ENCODE measurements around the gene GFI1. TPM values are rescaled to one million over a fixed set of nuclear protein-coding genes. Genes with fewer than 3 reads are reported as not detected.

The GFI1 gene
- total RNA-seq, 2 experiments from 2014 or later: 47.8 to 49.6 TPM

- no peaks in the 10 kb centered on the region for H3K36me3 Mint-ChIP-seq (ENCODE audit: low read depth)
- peaks cover 2% of the 10 kb centered on the region for H3K9me3 Mint-ChIP-seq
- H3K27me3 Mint-ChIP-seq: no peaks in the 10 kb centered on the region
- CTCF ChIA-PET: interaction anchor here (0.9 to 1.2 kb wide), 3 partner anchors 13 to 18 kb away, joined by 3 read pairs; partner anchors contain the start of gene GFI1
- POLR2A ChIA-PET: no interaction called here
- H3K27ac Mint-ChIP-seq: peak overlapping the region; percentile 60
- no peak overlapping the region for H3K4me3 Mint-ChIP-seq
- DNase-seq: no peak
- H3K4me1 Mint-ChIP-seq: peaks cover 35% of the 10 kb centered on the region
These were observed 17.7 kb upstream of the GFI1 start for GRCh38 chr1:92504291-92505014.

GRCh38 chr1:92503926-92504285, 17.2 kb upstream of the GFI1 start:
- no peak for DNase-seq
- POLR2A ChIA-PET: no interaction called here
- CTCF ChIA-PET: interaction anchor here (0.7 to 1.3 kb wide), 4 partner anchors 14 to 26 kb away, joined by 3 to 4 read pairs (median 3); partner anchors contain the start of gene GFI1
- Mint-ChIP-seq H3K27ac (peak overlapping the region; percentile 60), H3K36me3 (ENCODE audit: low read depth) (peaks cover 2% of the 10 kb centered on the region), H3K9me3 (peaks cover 2% of the 10 kb centered on the region), H3K27me3 (no peaks in the 10 kb centered on the region), H3K4me3 (no peak overlapping the region), H3K4me1 (peaks cover 35% of the 10 kb centered on the region)

- H3K4me1 Mint-ChIP-seq: peaks cover 35% of the 10 kb centered on the region
- peaks cover 2% of the 10 kb centered on the region for H3K9me3 Mint-ChIP-seq
- H3K27ac Mint-ChIP-seq: no peak overlapping the region
- H3K36me3 Mint-ChIP-seq (ENCODE audit: low read depth): peaks cover 3% of the 10 kb centered on the region
- H3K27me3 Mint-ChIP-seq: no peaks in the 10 kb centered on the region
- no peak for DNase-seq
- H3K4me3 Mint-ChIP-seq: no peak overlapping the region
- CTCF ChIA-PET: interaction anchor here (0.7 to 1.3 kb wide), 4 partner anchors 14 to 25 kb away, joined by 3 to 4 read pairs (median 3); partner anchors contain the start of gene GFI1
- POLR2A ChIA-PET: no interaction called here
These were observed 16.6 kb upstream of the GFI1 start for GRCh38 chr1:92503043-92503925.

- CTCF ChIA-PET: no interaction called here
- peaks cover 7% of the 10 kb centered on the region for H3K36me3 Mint-ChIP-seq (ENCODE audit: low read depth)
- peaks cover 2% of the 10 kb centered on the region for H3K9me3 Mint-ChIP-seq
- no peak overlapping the region for H3K4me3 Mint-ChIP-seq
- H3K27me3 Mint-ChIP-seq: no peaks in the 10 kb centered on the region
- no peak overlapping the region for H3K27ac Mint-ChIP-seq
- no peak for DNase-seq
- peaks cover 35% of the 10 kb centered on the region for H3K4me1 Mint-ChIP-seq
- POLR2A ChIA-PET: no interaction called here
These were observed 15.5 kb upstream of the GFI1 start for GRCh38 chr1:92502247-92502646.

- Mint-ChIP-seq H3K9me3 (peaks cover 2% of the 10 kb centered on the region), H3K4me1 (peaks cover 41% of the 10 kb centered on the region), H3K36me3 (ENCODE audit: low read depth) (peaks cover 7% of the 10 kb centered on the region), H3K27me3 (no peaks in the 10 kb centered on the region), H3K4me3 (no peak overlapping the region), H3K27ac (no peak overlapping the region)
- POLR2A ChIA-PET: no interaction called here
- DNase-seq: no peak
- CTCF ChIA-PET: interaction anchor here (0.9 to 4.0 kb wide), 2 partner anchors 10 to 14 kb away, joined by 3 to 22 read pairs; partner anchors contain the start of gene GFI1
These were observed 13.8 kb upstream of the GFI1 start for GRCh38 chr1:92500552-92500951.

GRCh38 chr1:92495392-92496063, 8.8 kb upstream of the GFI1 start:
- Mint-ChIP-seq H3K9me3 (no peaks in the 10 kb centered on the region), H3K4me3 (peak overlapping the region; percentile 10), H3K36me3 (ENCODE audit: low read depth) (peaks cover 10% of the 10 kb centered on the region), H3K4me1 (peaks cover 36% of the 10 kb centered on the region), H3K27ac (peak overlapping the region; percentile 31), H3K27me3 (no peaks in the 10 kb centered on the region)
- DNase-seq: peak; percentile 30
- POLR2A ChIA-PET: no interaction called here
- CTCF ChIA-PET: no interaction called here

GRCh38 chr1:92494485-92495141, 7.9 kb upstream of the GFI1 start:
- H3K27me3 Mint-ChIP-seq: no peaks in the 10 kb centered on the region
- POLR2A ChIA-PET: no interaction called here
- no peak for DNase-seq
- no peak overlapping the region for H3K27ac Mint-ChIP-seq
- H3K36me3 Mint-ChIP-seq (ENCODE audit: low read depth): peaks cover 10% of the 10 kb centered on the region
- H3K4me3 Mint-ChIP-seq: no peak overlapping the region
- H3K9me3 Mint-ChIP-seq: no peaks in the 10 kb centered on the region
- CTCF ChIA-PET: interaction anchor here (0.5 to 1.1 kb wide), 2 partner anchors 93 to 114 kb away, joined by 3 read pairs; no protein-coding TSS in a partner anchor
- peaks cover 41% of the 10 kb centered on the region for H3K4me1 Mint-ChIP-seq

GRCh38 chr1:92493139-92493538, 6.4 kb upstream of the GFI1 start:
- peaks cover 7% of the 10 kb centered on the region for H3K36me3 Mint-ChIP-seq (ENCODE audit: low read depth)
- CTCF ChIA-PET: interaction anchor here (1.1 to 1.6 kb wide), 3 partner anchors 10 to 94 kb away, joined by 3 to 4 read pairs (median 3); no protein-coding TSS in a partner anchor
- peaks cover 54% of the 10 kb centered on the region for H3K4me1 Mint-ChIP-seq
- no peak overlapping the region for H3K27ac Mint-ChIP-seq
- POLR2A ChIA-PET: no interaction called here
- DNase-seq: no peak
- H3K27me3 Mint-ChIP-seq: no peaks in the 10 kb centered on the region
- no peak overlapping the region for H3K4me3 Mint-ChIP-seq
- no peaks in the 10 kb centered on the region for H3K9me3 Mint-ChIP-seq

GRCh38 chr1:92488832-92489231, 2.1 kb upstream of the GFI1 start:
- H3K4me1 Mint-ChIP-seq: peaks cover 48% of the 10 kb centered on the region
- POLR2A ChIA-PET: no interaction called here

GRCh38 chr1:92488416-92488815, 1.7 kb upstream of the GFI1 start:
- ChIA-PET CTCF (interaction anchor here (1.0 to 1.4 kb wide), 2 partner anchors 29 to 34 kb away, joined by 3 read pairs; no protein-coding TSS in a partner anchor), POLR2A (no interaction called here)
- Mint-ChIP-seq H3K4me3 (peak overlapping the region; percentile 82), H3K9me3 (no peaks in the 10 kb centered on the region), H3K27me3 (no peaks in the 10 kb centered on the region), H3K27ac (peak overlapping the region; percentile 79), H3K4me1 (peaks cover 46% of the 10 kb centered on the region), H3K36me3 (ENCODE audit: low read depth) (peaks cover 3% of the 10 kb centered on the region)
- DNase-seq: no peak

More at GRCh38 chr1:92488832-92489231, 2.1 kb upstream of the GFI1 start:
- Mint-ChIP-seq H3K9me3 (no peaks in the 10 kb centered on the region), H3K27ac (peak overlapping the region; percentile 79), H3K36me3 (ENCODE audit: low read depth) (peaks cover 3% of the 10 kb centered on the region), H3K27me3 (no peaks in the 10 kb centered on the region), H3K4me3 (peak overlapping the region; percentile 82)
- CTCF ChIA-PET: interaction anchor here (0.6 to 1.4 kb wide), 5 partner anchors 14 to 35 kb away, joined by 3 read pairs; no protein-coding TSS in a partner anchor
- DNase-seq: no peak

- Mint-ChIP-seq H3K4me1 (peaks cover 48% of the 10 kb centered on the region), H3K9me3 (no peaks in the 10 kb centered on the region), H3K27me3 (no peaks in the 10 kb centered on the region), H3K27ac (peak overlapping the region; percentile 88), H3K4me3 (peak overlapping the region; percentile 82), H3K36me3 (ENCODE audit: low read depth) (peaks cover 12% of the 10 kb centered on the region)
- ChIA-PET CTCF (interaction anchor here (0.6 to 5.8 kb wide), 16 partner anchors 11 to 620 kb away, joined by 3 to 33 read pairs (median 8); no protein-coding TSS in a partner anchor), POLR2A (interaction anchor here (1.1 to 4.9 kb wide), 3 partner anchors 13 to 51 kb away, joined by 4 to 35 read pairs (median 4); no protein-coding TSS in a partner anchor)
- DNase-seq: no peak
These were observed 417 bp upstream of the GFI1 start for GRCh38 chr1:92487078-92487605.

Measured in activated CD4-positive, alpha-beta T cell treated with anti-CD3 and anti-CD28 coated beads, Interleukin-2, amount 10 ng/mL, durations not matched to agents 7 days and 5 days (primary cell).